GM12878 (cell line): ENCODE measurements around the gene ZFC3H1. TPM values are rescaled to one million over a fixed set of nuclear protein-coding genes. Genes with fewer than 3 reads are reported as not detected.

Experiments used
- ATAC-seq: fragments of 200-7000 bp; cut with Tn5 transposase; 3 replicates; pipeline ENCODE4 v1.9.1; 2020; ENCODE audit warnings: mild to moderate bottlenecking, moderate library complexity
- BruUV-seq: library from RNA; stranded (reverse); fragments of 400-500 nt; replicated peaks from 2 replicates; lab custom pipeline; 2021; lab: Mats Ljungman, UMichigan
- CTCF ChIA-PET: fragments of 300-600 bp; sonication (Branson Sonifier 250); formaldehyde crosslinking; extraction: SDS; loops from one replicate; lab custom pipeline; 2021; ENCODE audit warnings: inconsistent platforms; lab: Yijun Ruan, JAX
- POLR2A ChIA-PET: fragments of 350-600 bp; formaldehyde crosslinking; extraction: SDS; loops from one replicate; lab custom pipeline; 2021; ENCODE audit warnings: inconsistent platforms; lab: Charles Lee
- RAD21 ChIA-PET: fragments of 300-600 bp; sonication (Branson Sonifier 250); formaldehyde crosslinking; loops from one replicate; lab custom pipeline; 2023; ENCODE audit warnings: antibody characterized with exemption; ENCODE audit not compliant: unreplicated experiment; lab: Charles Lee
- SMC1A ChIA-PET: fragments of 300-600 bp; sonication (Branson Sonifier 250); formaldehyde crosslinking; loops from one replicate; lab custom pipeline; 2023; ENCODE audit not compliant: unreplicated experiment, uncharacterized antibody; lab: Charles Lee
- DNase-seq: peaks from one replicate; pipeline ENCODE4 v3.0.0-alpha.2; 2011; ENCODE audit warnings: low read depth, low spot score
- FAIRE-seq: peaks from 3 replicates; lab custom pipeline; 2011; peaks lifted over from hg19 to GRCh38; lab: Jason Lieb, UNC
- H2AFZ ChIP-seq: 2 replicates; pipeline ENCODE4 v1.6.0; 2011; ENCODE audit warnings: low read depth, low read length, control low read depth; ENCODE audit not compliant: control insufficient read depth
- H3K27ac ChIP-seq: 2 replicates; pipeline ENCODE4 v1.5.1; 2011; ENCODE audit warnings: control low read depth; ENCODE audit not compliant: control insufficient read depth, insufficient read depth
- H3K27me3 ChIP-seq, 2 experiments: replicated peaks in 1 of 2; 2 replicates each; pipeline versions ENCODE4 v1.6.0 to v1.6.1; 2011; ENCODE audit warnings: low read length in 1 of 2; ENCODE audit not compliant: control insufficient read depth in 2 of 2, insufficient read depth in 2 of 2
- H3K36me3 ChIP-seq, 2 experiments: 2 replicates each; pipeline ENCODE4 v1.5.1; 2011; ENCODE audit warnings: low read length in 1 of 2; ENCODE audit not compliant: control insufficient read depth in 2 of 2, insufficient read depth in 2 of 2
- H3K4me1 ChIP-seq: 2 replicates; pipeline ENCODE4 v1.6.1; 2011; ENCODE audit warnings: mild to moderate bottlenecking, low read length, moderate library complexity, mixed read lengths; ENCODE audit not compliant: control insufficient read depth, insufficient read depth
- H3K4me2 ChIP-seq: 2 replicates; pipeline ENCODE4 v1.6.0; 2011; ENCODE audit warnings: control low read depth; ENCODE audit not compliant: control insufficient read depth, insufficient read depth
- H3K4me3 ChIP-seq: fragments of 200-600 bp; sonication (generic); 2 replicates; pipeline ENCODE4 v1.5.1; 2016
- H3K79me2 ChIP-seq: 2 replicates; pipeline ENCODE4 v1.6.0; 2011; ENCODE audit warnings: low read length; ENCODE audit not compliant: control insufficient read depth, insufficient read depth
- H3K9ac ChIP-seq: 2 replicates; pipeline ENCODE4 v1.8.0; 2011; ENCODE audit warnings: low read length, control low read depth, mixed read lengths; ENCODE audit not compliant: control insufficient read depth, insufficient read depth
- H3K9me3 ChIP-seq: replicated peaks from 3 replicates; pipeline ENCODE4 v1.5.1; 2011; ENCODE audit warnings: mild to moderate bottlenecking, low read length; ENCODE audit not compliant: control insufficient read depth, insufficient read depth
- H4K20me1 ChIP-seq: 2 replicates; pipeline ENCODE4 v1.6.0; 2011; ENCODE audit not compliant: control insufficient read depth, insufficient read depth
- ASH2L ChIP-seq: fragments of 300-600, 200-600 bp; sonication (generic); IDR thresholded peaks from 2 replicates; pipeline ENCODE4 v1.6.1; 2017; ENCODE audit warnings: low read depth, mild to moderate bottlenecking, borderline replicate concordance
- BCLAF1 ChIP-seq: fragments of 450-650 bp; IDR thresholded peaks from 2 replicates; pipeline ENCODE4 v1.6.1; 2017; ENCODE audit warnings: antibody characterized with exemption, mild to moderate bottlenecking, moderate library complexity
- CEBPZ ChIP-seq: fragments of 150-350 bp; IDR thresholded peaks from 2 replicates; pipeline ENCODE4 v1.6.1; 2016; ENCODE audit warnings: low read depth, low read length
- DPF2 ChIP-seq: fragments of 450-650 bp; IDR thresholded peaks from 2 replicates; pipeline ENCODE4 v1.6.1; 2017; ENCODE audit warnings: mild to moderate bottlenecking
- E4F1 ChIP-seq: fragments of 450-650 bp; IDR thresholded peaks from 2 replicates; pipeline ENCODE4 v1.6.1; 2018; ENCODE audit warnings: borderline replicate concordance, mild to moderate bottlenecking; ENCODE audit not compliant: partially characterized antibody
- MXI1 ChIP-seq: fragments of 150-350 bp; IDR thresholded peaks from 2 replicates; pipeline ENCODE4 v1.6.1; 2011; ENCODE audit warnings: low read depth, mild to moderate bottlenecking, inconsistent platforms, low read length, improper control_type of control experiment
- NFIC ChIP-seq: IDR thresholded peaks from 2 replicates; pipeline ENCODE4 v1.6.1; 2012; ENCODE audit warnings: low read depth, mild to moderate bottlenecking, inconsistent platforms, low read length, moderate library complexity
- NFYB ChIP-seq: IDR thresholded peaks from 2 replicates; pipeline ENCODE4 v1.6.1; 2011; ENCODE audit warnings: low read depth, mild to moderate bottlenecking, low read length, improper control_type of control experiment, moderate library complexity; ENCODE audit not compliant: insufficient read depth
- RB1 ChIP-seq: fragments of 450-650 bp; formaldehyde crosslinking; IDR thresholded peaks from 2 replicates; pipeline ENCODE4 v1.6.1; 2017; ENCODE audit warnings: mild to moderate bottlenecking, borderline replicate concordance
- SRF ChIP-seq, 2 experiments: IDR thresholded peaks; 2 replicates each; pipeline ENCODE4 v1.6.1; 2011; ENCODE audit warnings: low read depth in 2 of 2, low read length in 2 of 2, mild to moderate bottlenecking in 1 of 2, moderate library complexity in 1 of 2
- SUZ12 ChIP-seq: fragments of 200-600 bp; sonication (generic); IDR thresholded peaks from one replicate; pipeline ENCODE4 v1.6.1; 2018; ENCODE audit warnings: antibody characterized with exemption, mild to moderate bottlenecking; ENCODE audit not compliant: unreplicated experiment
- ZBED1 ChIP-seq: IDR thresholded peaks from 2 replicates; pipeline ENCODE4 v1.6.1; 2016; ENCODE audit warnings: borderline replicate concordance
- ZNF384 ChIP-seq: IDR thresholded peaks from 2 replicates; pipeline ENCODE4 v1.6.1; 2012; ENCODE audit warnings: low read depth, mild to moderate bottlenecking, low read length, improper control_type of control experiment, borderline replicate concordance
- in situ Hi-C: fragments of 300-500 bp; cut with MboI; formaldehyde crosslinking; loops from 9 replicates; pipeline ENCODE4 v1.14.3; 2018; ENCODE audit warnings: mixed read lengths
- intact Hi-C: fragments of 100-400 bp; cut with micrococcal nuclease; formaldehyde crosslinking; loops from one replicate; pipeline ENCODE4 v1.14.2; 2022; ENCODE audit not compliant: unreplicated experiment
- polyA plus RNA-seq, 11 experiments: library from polyadenylated mRNA; depleted of rRNA in 4 of 11; unstranded in 6 of 11; stranded (reverse) in 5 of 11; fragments of >200 nt; fragmentation: Nextera tagmentation in 4 of 11; fragmentation: Illumina TruSeq in 1 of 11; extraction: Ambion mirVana in 4 of 11; extraction: Trizol in 1 of 11; gene quantifications; 1 replicate in 1 of 11; 2 replicates in 10 of 11; pipeline versions ENCODE4 v1.2.1 to v1.2.3, GENCODE V29; 2011 to 2016; ENCODE audit warnings: inconsistent platforms in 2 of 11, missing spikeins in 2 of 11, low read depth in 1 of 11
- total RNA-seq, 4 experiments: library from RNA; depleted of rRNA in 3 of 4; stranded (reverse); fragments of >200 nt in 3 of 4; fragmentation: Illumina TruSeq in 1 of 4; extraction: Trizol in 1 of 4; gene quantifications; 2 replicates each; pipeline versions ENCODE4 v1.2.1 to v1.2.3, GENCODE V29; 2013 to 2021

ZFC3H1 gene
- total and polyA plus RNA-seq, 10 of the 15 experiments (the other 5 are each of a cell fraction or from before 2014, with no cell fraction given): 11.2 to 88.7 (median 25.9) TPM

- TF ChIP-seq CEBPZ: no peak
- no peak for TF ChIP-seq NFIC
These were observed 60.7 kb downstream of the ZFC3H1 start (continued) for GRCh38 chr12:71602761-71603577.

- Histone ChIP-seq H3K9ac (no peak overlapping the region), H3K4me3 (no peak overlapping the region), H3K9me3 (no peaks in the 10 kb centered on the region), H3K4me2 (no peak overlapping the region), H3K27me3 (no peaks in the 10 kb centered on the region), H3K36me3 (peaks cover 0 to 3% of the 10 kb centered on the region in 2 experiments; a peak in 1 of 4 replicates), H2AFZ (no peak overlapping the region), H4K20me1 (no peaks in the 10 kb centered on the region), H3K27ac (no peak overlapping the region), H3K4me1 (no peaks in the 10 kb centered on the region), H3K79me2 (no peaks in the 10 kb centered on the region)
- BruUV-seq: no TSS peak
- ATAC-seq (no peak), FAIRE-seq (no peak), DNase-seq (no peak)
- RAD21 ChIA-PET: no interaction called here
- POLR2A ChIA-PET: interaction anchor here (0.7 kb wide), 1 partner anchor 177 kb away, joined by 3 read pairs; no protein-coding TSS in a partner anchor
- in situ Hi-C loops: no loop called here
- SMC1A ChIA-PET: no interaction called here
- intact Hi-C loops: no loop called here
- CTCF ChIA-PET: interaction anchor here (1.4 kb wide), 1 partner anchor 16 kb away, joined by 3 read pairs; no protein-coding TSS in a partner anchor
- TF ChIP-seq NFYB (no peak), MXI1 (no peak), SUZ12 (no peak), ASH2L (no peak), SRF (IDR thresholded peaks at IDR 0.05; ENCODE audit: low read depth in 2 of 2, low read length in 2 of 2) (no peak), ZBED1 (no peak), RB1 (no peak), E4F1 (no peak), ZNF384 (no peak), BCLAF1 (no peak), DPF2 (no peak)
These were observed 62.1 kb downstream of the ZFC3H1 start for GRCh38 chr12:71601546-71601945.
